ENCODE measurements around the gene IRAK1BP1. TPM values are rescaled to one million over a fixed set of nuclear protein-coding genes. Genes with fewer than 3 reads are reported as not detected.

The IRAK1BP1 gene
- total and polyA plus RNA-seq, 10 of the 15 experiments (the other 5 are each of a cell fraction or from before 2014, with no cell fraction given): 2.3 to 6.7 (median 3.9) TPM

DNA sequence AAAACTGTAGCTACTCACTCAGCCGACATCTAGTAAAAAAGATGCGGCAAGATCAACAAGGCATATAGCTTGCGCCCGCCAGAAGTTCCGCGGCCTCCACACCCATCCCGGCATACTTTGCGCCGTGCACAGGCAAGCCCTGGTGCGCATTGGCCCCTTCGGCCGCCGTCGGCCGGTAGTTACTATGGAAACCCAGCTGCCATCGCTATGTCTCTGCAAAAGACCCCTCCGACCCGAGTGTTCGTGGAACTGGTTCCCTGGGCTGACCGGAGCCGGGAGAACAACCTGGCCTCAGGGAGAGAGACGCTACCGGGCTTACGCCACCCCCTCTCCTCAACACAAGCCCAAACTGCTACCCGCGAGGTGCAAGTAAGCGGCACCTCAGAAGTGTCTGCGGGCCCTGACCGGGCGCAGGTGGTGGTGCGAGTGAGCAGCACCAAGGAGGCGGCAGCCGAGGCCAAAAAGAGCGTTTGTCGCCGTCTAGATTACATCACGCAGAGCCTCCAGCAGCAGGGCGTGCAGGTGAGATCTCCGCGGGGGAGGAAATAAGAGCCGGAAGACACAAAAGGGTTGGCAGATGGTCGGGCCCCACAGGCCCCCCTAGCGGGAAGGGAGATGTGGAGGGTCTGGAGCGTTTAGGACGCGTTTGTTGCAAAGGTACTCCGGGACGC, at the start of gene IRAK1BP1 (continued):
- TF ChIP-seq, protein P1, sequence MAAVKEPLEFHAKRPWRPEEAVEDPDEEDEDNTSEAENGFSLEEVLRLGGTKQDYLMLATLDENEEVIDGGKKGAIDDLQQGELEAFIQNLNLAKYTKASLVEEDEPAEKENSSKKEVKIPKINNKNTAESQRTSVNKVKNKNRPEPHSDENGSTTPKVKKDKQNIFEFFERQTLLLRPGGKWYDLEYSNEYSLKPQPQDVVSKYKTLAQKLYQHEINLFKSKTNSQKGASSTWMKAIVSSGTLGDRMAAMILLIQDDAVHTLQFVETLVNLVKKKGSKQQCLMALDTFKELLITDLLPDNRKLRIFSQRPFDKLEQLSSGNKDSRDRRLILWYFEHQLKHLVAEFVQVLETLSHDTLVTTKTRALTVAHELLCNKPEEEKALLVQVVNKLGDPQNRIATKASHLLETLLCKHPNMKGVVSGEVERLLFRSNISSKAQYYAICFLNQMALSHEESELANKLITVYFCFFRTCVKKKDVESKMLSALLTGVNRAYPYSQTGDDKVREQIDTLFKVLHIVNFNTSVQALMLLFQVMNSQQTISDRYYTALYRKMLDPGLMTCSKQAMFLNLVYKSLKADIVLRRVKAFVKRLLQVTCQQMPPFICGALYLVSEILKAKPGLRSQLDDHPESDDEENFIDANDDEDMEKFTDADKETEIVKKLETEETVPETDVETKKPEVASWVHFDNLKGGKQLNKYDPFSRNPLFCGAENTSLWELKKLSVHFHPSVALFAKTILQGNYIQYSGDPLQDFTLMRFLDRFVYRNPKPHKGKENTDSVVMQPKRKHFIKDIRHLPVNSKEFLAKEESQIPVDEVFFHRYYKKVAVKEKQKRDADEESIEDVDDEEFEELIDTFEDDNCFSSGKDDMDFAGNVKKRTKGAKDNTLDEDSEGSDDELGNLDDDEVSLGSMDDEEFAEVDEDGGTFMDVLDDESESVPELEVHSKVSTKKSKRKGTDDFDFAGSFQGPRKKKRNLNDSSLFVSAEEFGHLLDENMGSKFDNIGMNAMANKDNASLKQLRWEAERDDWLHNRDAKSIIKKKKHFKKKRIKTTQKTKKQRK (IDR thresholded peaks at IDR 0.05; ENCODE audit: low read depth, low read length): no peak
- peak; percentile 80 for TF ChIP-seq POLR2A (IDR thresholded peaks at IDR 0.05; ENCODE audit: low read depth, low read length)
- no peak for TF ChIP-seq BACH1 (IDR thresholded peaks at IDR 0.05; ENCODE audit: borderline replicate concordance)
- TF ChIP-seq HCFC1 (IDR thresholded peaks at IDR 0.05; ENCODE audit: low read length): peak; percentile 41; the same call in 1 of the 2 replicates
- TF ChIP-seq, protein P2, sequence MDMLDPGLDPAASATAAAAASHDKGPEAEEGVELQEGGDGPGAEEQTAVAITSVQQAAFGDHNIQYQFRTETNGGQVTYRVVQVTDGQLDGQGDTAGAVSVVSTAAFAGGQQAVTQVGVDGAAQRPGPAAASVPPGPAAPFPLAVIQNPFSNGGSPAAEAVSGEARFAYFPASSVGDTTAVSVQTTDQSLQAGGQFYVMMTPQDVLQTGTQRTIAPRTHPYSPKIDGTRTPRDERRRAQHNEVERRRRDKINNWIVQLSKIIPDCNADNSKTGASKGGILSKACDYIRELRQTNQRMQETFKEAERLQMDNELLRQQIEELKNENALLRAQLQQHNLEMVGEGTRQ (IDR thresholded peaks at IDR 0.05; ENCODE audit: borderline replicate concordance, low read depth, low read length): no peak
- TF ChIP-seq MXI1 (IDR thresholded peaks at IDR 0.05; ENCODE audit: low read depth, low read length): peak; percentile 80
- 0 out of 3 replicates have a peak, but pooled peaks have one; percentile 35 for TF ChIP-seq POU2F2 (IDR thresholded peaks at IDR 0.05; ENCODE audit: borderline replicate concordance, low read depth, low read length)
- TF ChIP-seq, protein P3, sequence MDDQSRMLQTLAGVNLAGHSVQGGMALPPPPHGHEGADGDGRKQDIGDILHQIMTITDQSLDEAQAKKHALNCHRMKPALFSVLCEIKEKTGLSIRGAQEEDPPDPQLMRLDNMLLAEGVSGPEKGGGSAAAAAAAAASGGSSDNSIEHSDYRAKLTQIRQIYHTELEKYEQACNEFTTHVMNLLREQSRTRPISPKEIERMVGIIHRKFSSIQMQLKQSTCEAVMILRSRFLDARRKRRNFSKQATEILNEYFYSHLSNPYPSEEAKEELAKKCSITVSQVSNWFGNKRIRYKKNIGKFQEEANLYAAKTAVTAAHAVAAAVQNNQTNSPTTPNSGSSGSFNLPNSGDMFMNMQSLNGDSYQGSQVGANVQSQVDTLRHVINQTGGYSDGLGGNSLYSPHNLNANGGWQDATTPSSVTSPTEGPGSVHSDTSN (IDR thresholded peaks at IDR 0.05; ENCODE audit: insufficient replicate concordance, low read depth, low read length): no peak
- TF ChIP-seq CBFB (IDR thresholded peaks at IDR 0.05; ENCODE audit: low read depth): 0 out of 2 replicates have a peak, but pooled peaks have one; percentile 47
- TF ChIP-seq, protein P4, sequence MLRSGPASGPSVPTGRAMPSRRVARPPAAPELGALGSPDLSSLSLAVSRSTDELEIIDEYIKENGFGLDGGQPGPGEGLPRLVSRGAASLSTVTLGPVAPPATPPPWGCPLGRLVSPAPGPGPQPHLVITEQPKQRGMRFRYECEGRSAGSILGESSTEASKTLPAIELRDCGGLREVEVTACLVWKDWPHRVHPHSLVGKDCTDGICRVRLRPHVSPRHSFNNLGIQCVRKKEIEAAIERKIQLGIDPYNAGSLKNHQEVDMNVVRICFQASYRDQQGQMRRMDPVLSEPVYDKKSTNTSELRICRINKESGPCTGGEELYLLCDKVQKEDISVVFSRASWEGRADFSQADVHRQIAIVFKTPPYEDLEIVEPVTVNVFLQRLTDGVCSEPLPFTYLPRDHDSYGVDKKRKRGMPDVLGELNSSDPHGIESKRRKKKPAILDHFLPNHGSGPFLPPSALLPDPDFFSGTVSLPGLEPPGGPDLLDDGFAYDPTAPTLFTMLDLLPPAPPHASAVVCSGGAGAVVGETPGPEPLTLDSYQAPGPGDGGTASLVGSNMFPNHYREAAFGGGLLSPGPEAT (IDR thresholded peaks at IDR 0.05; ENCODE audit: low read depth): peak; percentile 71; the same call in 1 of the 2 replicates
- TF ChIP-seq BMI1 (IDR thresholded peaks at IDR 0.05; ENCODE audit: borderline replicate concordance): peak; percentile 96
- peak; percentile 7; the same call in 1 of the 2 replicates for TF ChIP-seq TCF3 (IDR thresholded peaks at IDR 0.05; ENCODE audit: borderline replicate concordance, insufficient read depth, low read depth, low read length)
- TF ChIP-seq, protein P5, sequence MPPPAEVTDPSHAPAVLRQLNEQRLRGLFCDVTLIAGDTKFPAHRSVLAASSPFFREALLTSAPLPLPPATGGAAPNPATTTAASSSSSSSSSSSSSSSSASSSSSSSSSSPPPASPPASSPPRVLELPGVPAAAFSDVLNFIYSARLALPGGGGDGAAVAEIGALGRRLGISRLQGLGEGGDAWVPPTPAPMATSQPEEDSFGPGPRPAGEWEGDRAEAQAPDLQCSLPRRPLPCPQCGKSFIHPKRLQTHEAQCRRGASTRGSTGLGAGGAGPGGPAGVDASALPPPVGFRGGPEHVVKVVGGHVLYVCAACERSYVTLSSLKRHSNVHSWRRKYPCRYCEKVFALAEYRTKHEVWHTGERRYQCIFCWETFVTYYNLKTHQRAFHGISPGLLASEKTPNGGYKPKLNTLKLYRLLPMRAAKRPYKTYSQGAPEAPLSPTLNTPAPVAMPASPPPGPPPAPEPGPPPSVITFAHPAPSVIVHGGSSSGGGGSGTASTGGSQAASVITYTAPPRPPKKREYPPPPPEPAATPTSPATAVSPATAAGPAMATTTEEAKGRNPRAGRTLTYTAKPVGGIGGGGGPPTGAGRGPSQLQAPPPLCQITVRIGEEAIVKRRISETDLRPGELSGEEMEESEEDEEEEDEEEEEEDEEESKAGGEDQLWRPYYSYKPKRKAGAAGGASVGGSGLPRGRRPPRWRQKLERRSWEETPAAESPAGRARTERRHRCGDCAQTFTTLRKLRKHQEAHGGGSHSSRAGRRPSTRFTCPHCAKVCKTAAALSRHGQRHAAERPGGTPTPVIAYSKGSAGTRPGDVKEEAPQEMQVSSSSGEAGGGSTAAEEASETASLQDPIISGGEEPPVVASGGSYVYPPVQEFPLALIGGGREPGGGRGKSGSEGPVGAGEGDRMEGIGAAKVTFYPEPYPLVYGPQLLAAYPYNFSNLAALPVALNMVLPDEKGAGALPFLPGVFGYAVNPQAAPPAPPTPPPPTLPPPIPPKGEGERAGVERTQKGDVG (CRISPR knock-in tag; IDR thresholded peaks at IDR 0.05): no peak
- 0 out of 2 replicates have a peak, but pooled peaks have one; percentile 44 for TF ChIP-seq CHD4 (IDR thresholded peaks at IDR 0.05)
- no peak for TF ChIP-seq SMAD5 (IDR thresholded peaks at IDR 0.05; ENCODE audit: low read depth)
- peak; percentile 97; the same call in 1 of the 2 replicates for TF ChIP-seq ASH2L (IDR thresholded peaks at IDR 0.05; ENCODE audit: borderline replicate concordance, low read depth)
